Parathyroid adenoma (tissue), 2 donors: ENCODE results near the gene CIT.

ENCODE experiments used
- H2AFZ ChIP-seq: fragments of 300-600 bp; sonication (generic); one replicate; pipeline ENCODE4 v1.7.0; 2017; ENCODE audit warnings: antibody characterized with exemption, mild to moderate bottlenecking
- H3K27ac ChIP-seq: fragments of 300-600 bp; sonication (generic); one replicate; pipeline ENCODE4 v1.7.0; 2017
- H3K27me3 ChIP-seq: fragments of 300-600 bp; sonication (generic); one replicate; pipeline ENCODE4 v1.7.0; 2017; ENCODE audit warnings: low read length; ENCODE audit not compliant: control insufficient read depth, insufficient read depth
- H3K36me3 ChIP-seq: fragments of 300-600 bp; sonication (generic); one replicate; pipeline ENCODE4 v1.7.0; 2017; ENCODE audit warnings: low read length; ENCODE audit not compliant: control insufficient read depth, insufficient read depth
- H3K4me1 ChIP-seq: fragments of 300-600 bp; sonication (generic); one replicate; pipeline ENCODE4 v1.7.0; 2017; ENCODE audit warnings: control low read depth
- H3K4me2 ChIP-seq: fragments of 300-600 bp; sonication (generic); one replicate; pipeline ENCODE4 v1.7.0; 2017; ENCODE audit warnings: low read length
- H3K4me3 ChIP-seq: fragments of 300-600 bp; sonication (generic); one replicate; pipeline ENCODE4 v1.7.0; 2017; ENCODE audit warnings: low read depth, low read length
- H3K79me2 ChIP-seq: fragments of 300-600 bp; sonication (generic); one replicate; pipeline ENCODE4 v1.7.0; 2017; ENCODE audit warnings: control low read depth
- H3K9ac ChIP-seq: fragments of 300-600 bp; sonication (generic); one replicate; pipeline ENCODE4 v1.7.0; 2017; ENCODE audit warnings: mild to moderate bottlenecking
- H3K9me3 ChIP-seq: fragments of 300-600 bp; sonication (generic); one replicate; pipeline ENCODE4 v1.7.0; 2017; ENCODE audit warnings: low read length; ENCODE audit not compliant: control insufficient read depth
- TF ChIP-seq, protein P1 (sequence below): fragments of 300-600 bp; sonication (generic); IDR thresholded peaks from one replicate; pipeline ENCODE4 v1.7.0; 2017; ENCODE audit warnings: antibody characterized with exemption, mild to moderate bottlenecking
- donor health status: primary hyperparathyroidism.

CIT gene

DNA sequence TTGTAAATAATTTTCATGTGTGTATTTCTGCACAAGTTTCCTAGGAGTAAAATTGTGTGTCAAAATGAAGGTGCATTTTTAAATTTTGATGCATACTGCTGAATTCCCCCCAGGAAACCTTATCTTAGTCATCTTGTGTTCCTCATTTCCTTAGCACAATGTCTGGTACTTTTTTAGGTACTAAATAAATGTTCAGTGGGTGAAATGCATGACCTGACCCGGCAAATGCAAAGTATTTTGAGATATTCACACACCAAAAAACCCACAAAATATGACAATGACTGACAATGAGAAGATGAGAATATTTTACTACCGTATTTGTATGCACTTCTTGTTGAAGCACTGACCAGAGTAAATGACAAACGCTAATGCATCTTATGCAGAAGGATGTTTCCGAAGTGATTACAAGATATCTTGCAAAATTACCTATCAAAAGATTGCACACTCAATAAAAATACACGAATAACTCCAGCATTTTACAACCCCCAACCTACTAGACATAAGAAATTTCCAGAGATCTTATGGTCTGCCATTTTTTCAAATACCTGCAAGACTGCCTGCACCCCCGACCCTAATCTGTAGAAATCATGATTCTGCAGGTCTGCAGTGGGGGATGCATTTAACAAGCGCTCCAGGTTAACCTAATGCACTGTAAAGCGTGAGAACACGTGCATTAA is 210.1 kb downstream of the CIT start:
- Histone ChIP-seq H3K4me3 (peak overlapping the region; percentile 93), H3K4me1 (peaks cover 38% of the 10 kb centered on the region), H3K79me2 (peaks cover 7% of the 10 kb centered on the region), H3K27ac (no peak overlapping the region), H3K9ac (no peak overlapping the region), H3K4me2 (peak overlapping the region; percentile 63), H3K27me3 (no peaks in the 10 kb centered on the region), H3K36me3 (no peaks in the 10 kb centered on the region), H3K9me3 (no peaks in the 10 kb centered on the region), H2AFZ (peak overlapping the region; percentile 98)
- TF ChIP-seq, protein P1, sequence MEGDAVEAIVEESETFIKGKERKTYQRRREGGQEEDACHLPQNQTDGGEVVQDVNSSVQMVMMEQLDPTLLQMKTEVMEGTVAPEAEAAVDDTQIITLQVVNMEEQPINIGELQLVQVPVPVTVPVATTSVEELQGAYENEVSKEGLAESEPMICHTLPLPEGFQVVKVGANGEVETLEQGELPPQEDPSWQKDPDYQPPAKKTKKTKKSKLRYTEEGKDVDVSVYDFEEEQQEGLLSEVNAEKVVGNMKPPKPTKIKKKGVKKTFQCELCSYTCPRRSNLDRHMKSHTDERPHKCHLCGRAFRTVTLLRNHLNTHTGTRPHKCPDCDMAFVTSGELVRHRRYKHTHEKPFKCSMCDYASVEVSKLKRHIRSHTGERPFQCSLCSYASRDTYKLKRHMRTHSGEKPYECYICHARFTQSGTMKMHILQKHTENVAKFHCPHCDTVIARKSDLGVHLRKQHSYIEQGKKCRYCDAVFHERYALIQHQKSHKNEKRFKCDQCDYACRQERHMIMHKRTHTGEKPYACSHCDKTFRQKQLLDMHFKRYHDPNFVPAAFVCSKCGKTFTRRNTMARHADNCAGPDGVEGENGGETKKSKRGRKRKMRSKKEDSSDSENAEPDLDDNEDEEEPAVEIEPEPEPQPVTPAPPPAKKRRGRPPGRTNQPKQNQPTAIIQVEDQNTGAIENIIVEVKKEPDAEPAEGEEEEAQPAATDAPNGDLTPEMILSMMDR, result no peak

DNA sequence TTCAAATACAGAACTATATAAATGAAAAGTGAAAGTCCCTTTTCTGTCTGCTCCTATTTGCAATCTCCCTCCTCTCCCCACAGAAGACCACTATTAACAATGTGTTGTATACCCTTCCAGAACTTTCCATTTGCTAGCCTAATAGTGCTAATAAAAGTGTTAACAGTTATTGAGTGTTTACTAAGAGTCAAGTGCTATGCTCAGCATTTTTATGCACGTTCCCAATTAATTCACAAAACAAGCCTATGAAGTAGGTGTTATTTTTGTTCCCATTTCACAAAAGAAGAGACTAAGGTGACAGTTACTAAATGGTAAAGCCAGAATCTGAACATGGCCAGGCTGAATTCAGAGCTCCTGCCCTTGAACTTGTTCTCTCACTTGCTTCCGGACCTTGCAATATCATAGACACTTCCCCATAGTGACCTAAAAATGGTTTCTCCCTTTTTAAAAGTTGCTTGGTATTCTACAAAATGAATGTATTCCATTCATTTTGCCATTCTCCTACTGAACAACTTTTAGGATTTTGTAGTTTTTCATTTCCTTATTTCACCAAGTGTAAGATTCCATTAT is 210.8 kb downstream of the CIT start:
- Histone ChIP-seq H3K4me2 (peak overlapping the region; percentile 45), H3K9me3 (no peaks in the 10 kb centered on the region), H3K79me2 (peaks cover 7% of the 10 kb centered on the region), H3K27ac (peak overlapping the region; percentile 4), H3K4me1 (peaks cover 38% of the 10 kb centered on the region), H2AFZ (peak overlapping the region; percentile 43), H3K27me3 (no peaks in the 10 kb centered on the region), H3K4me3 (peak overlapping the region; percentile 15), H3K36me3 (no peaks in the 10 kb centered on the region), H3K9ac (no peak overlapping the region)
- TF ChIP-seq, protein P1, result no peak

DNA sequence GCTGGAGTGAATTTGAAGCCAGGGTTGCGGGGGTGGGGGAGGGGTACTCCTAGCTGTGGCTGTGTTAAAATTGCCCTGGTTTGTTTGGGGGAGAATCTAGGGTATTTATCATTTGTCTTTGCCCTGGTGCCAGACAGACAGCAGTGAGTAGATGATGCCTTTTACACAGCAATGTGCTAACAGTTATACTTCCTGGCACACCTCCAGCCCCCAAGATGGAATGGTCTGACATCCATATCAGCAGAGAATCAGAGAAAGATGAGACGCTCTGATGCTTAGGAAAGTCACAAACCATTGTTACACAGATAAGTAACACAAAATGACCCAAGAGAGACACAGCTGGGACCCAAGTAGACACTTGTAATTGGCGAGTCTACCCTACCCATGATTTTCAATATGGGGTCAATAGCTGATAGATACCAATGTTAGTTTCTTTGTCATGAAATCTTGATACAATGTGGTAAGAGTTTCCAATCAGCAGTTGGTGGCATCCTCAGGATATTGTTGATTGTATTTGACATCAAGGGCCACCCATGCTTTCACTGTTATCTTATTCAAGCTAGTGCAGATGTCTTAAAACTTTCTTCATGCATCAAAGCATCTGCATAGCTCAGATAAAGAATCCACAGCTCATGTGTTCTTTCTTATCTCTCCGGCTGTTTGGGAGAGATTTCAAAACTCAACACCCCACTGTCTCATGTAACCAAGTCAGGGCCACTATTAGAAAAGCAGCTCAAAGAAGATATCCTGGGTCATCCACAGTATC is 211.8 kb downstream of the CIT start:
- Histone ChIP-seq H3K79me2 (peaks cover 7% of the 10 kb centered on the region), H2AFZ (no peak overlapping the region), H3K27ac (peak overlapping the region; percentile 33), H3K9ac (no peak overlapping the region), H3K36me3 (no peaks in the 10 kb centered on the region), H3K4me3 (peak overlapping the region; percentile 24), H3K4me1 (peaks cover 37% of the 10 kb centered on the region), H3K4me2 (peak overlapping the region; percentile 45), H3K9me3 (no peaks in the 10 kb centered on the region), H3K27me3 (no peaks in the 10 kb centered on the region)
- TF ChIP-seq, protein P1, result no peak

DNA sequence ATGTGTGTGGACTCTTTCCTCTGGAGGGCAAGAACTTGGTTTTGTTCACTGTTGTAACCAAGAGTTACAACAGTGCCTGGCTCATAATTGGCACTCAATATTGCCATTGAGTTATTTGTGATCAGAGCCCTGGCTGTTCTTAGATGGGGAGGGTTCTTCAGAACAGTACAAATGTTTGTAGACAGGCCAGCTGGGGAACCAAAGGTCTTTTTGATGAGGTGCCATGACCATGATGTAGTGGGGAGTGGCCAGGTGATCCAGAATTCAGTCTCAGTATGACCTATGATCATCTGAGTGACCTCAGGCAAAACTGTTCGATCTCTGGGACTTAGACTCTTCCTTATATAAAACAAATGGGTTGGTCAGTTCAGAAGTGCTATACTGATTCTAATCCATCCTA is 212.5 kb downstream of the CIT start:
- Histone ChIP-seq H3K79me2 (peaks cover 7% of the 10 kb centered on the region), H3K36me3 (no peaks in the 10 kb centered on the region), H3K27me3 (no peaks in the 10 kb centered on the region), H3K27ac (peak overlapping the region; percentile 33), H3K4me3 (no peak overlapping the region), H2AFZ (no peak overlapping the region), H3K9ac (no peak overlapping the region), H3K4me2 (peak overlapping the region; percentile 45), H3K9me3 (no peaks in the 10 kb centered on the region), H3K4me1 (peaks cover 34% of the 10 kb centered on the region)
- TF ChIP-seq, protein P1, result no peak
